Gastrocnemius medialis (tissue), 4 donors: ENCODE data around the gene PDSS2.

Experiments
- POLR2A ChIP-seq, 2 donors: fragments of 450-650 bp; IDR thresholded peaks; one replicate each; pipeline ENCODE4 v1.6.1; 2017; ENCODE audit warnings: antibody characterized with exemption in 2 of 2, mild to moderate bottlenecking in 2 of 2, moderate library complexity in 2 of 2
- TF ChIP-seq, protein P1 (sequence below), 5 experiments: fragments of 450-650 bp in 3 of 5; fragments of 200-600 bp in 2 of 5; sonication (generic) in 2 of 5; IDR thresholded peaks in 4 of 5; conservative IDR thresholded peaks in 1 of 5; 1 replicate in 4 of 5; 2 replicates in 1 of 5; pipeline ENCODE4 v1.5.1; 2016 to 2019; ENCODE audit warnings: antibody characterized with exemption in 5 of 5, mild to moderate bottlenecking in 3 of 5, moderate library complexity in 3 of 5

DNA sequence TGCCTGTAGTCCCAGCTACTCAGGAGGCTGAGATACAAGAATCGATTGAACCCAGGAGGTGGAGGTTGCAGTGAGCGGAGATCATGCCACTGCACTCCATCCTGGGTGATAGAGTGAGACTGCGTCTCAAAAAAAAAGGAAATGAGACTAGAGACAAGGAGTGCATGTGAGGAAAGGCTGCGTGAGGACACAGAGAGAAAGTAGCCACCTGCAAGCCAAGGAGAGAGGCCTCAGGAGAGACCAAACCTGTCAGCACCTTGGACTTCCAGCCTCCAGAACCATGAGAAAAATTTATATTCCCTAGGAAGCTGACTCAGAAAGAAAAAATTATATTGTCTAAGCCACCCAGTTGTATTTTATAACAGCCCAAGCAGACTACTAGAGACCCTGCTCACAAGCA lies 336.6 kb downstream of the PDSS2 start:
- TF ChIP-seq, protein P1, sequence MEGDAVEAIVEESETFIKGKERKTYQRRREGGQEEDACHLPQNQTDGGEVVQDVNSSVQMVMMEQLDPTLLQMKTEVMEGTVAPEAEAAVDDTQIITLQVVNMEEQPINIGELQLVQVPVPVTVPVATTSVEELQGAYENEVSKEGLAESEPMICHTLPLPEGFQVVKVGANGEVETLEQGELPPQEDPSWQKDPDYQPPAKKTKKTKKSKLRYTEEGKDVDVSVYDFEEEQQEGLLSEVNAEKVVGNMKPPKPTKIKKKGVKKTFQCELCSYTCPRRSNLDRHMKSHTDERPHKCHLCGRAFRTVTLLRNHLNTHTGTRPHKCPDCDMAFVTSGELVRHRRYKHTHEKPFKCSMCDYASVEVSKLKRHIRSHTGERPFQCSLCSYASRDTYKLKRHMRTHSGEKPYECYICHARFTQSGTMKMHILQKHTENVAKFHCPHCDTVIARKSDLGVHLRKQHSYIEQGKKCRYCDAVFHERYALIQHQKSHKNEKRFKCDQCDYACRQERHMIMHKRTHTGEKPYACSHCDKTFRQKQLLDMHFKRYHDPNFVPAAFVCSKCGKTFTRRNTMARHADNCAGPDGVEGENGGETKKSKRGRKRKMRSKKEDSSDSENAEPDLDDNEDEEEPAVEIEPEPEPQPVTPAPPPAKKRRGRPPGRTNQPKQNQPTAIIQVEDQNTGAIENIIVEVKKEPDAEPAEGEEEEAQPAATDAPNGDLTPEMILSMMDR (IDR thresholded peaks at IDR 0.05 in 4 of 5, conservative IDR thresholded peaks at IDR 0.05 in 1 of 5) = no peak
- no peak for TF ChIP-seq POLR2A (IDR thresholded peaks at IDR 0.05)
